Mucosa of descending colon (tissue), 3 donors: Measurements from ENCODE around the gene ADGRA3. TPM values are rescaled to one million over a fixed set of nuclear protein-coding genes. Genes with fewer than 3 reads are reported as not detected.

ENCODE experiments used
- ATAC-seq: fragments of 200-7000 bp; cut with Tn5 transposase; one replicate; pipeline ENCODE4 v1.9.1; 2020; ENCODE audit warnings: mild to moderate bottlenecking, moderate library complexity
- DNase-seq, 3 donors: peaks; one replicate each; pipeline ENCODE4 v3.0.0-alpha.2; 2020
- H3K36me3 ChIP-seq: fragments of 200-600 bp; one replicate; pipeline ENCODE4 v1.8.0; 2021; ENCODE audit warnings: low read depth, mild to moderate bottlenecking
- H3K4me1 ChIP-seq: fragments of 200-600 bp; one replicate; pipeline ENCODE4 v1.8.0; 2021; ENCODE audit warnings: low read depth, mild to moderate bottlenecking
- H3K4me3 ChIP-seq: fragments of 200-600 bp; one replicate; pipeline ENCODE4 v1.8.0; 2021; ENCODE audit warnings: mild to moderate bottlenecking
- H3K9me3 ChIP-seq: fragments of 200-600 bp; one replicate; pipeline ENCODE4 v1.8.0; 2021; ENCODE audit warnings: mild to moderate bottlenecking
- CTCF ChIP-seq: fragments of 200-600 bp; IDR thresholded peaks from one replicate; pipeline ENCODE4 v1.8.0; 2022; ENCODE audit warnings: antibody characterized with exemption, mild to moderate bottlenecking
- intact Hi-C, 2 donors: fragments of 100-400 bp; cut with DNase I in 1 of 2; cut with micrococcal nuclease in 1 of 2; formaldehyde crosslinking; loops; one replicate each; pipeline versions ENCODE4 v1.11.0 to v1.11.1; 2022; cut with DNase I, micrococcal nuclease
- total RNA-seq, 3 donors: library from RNA; stranded (reverse); fragmentation: NEBNext Ultra II Directional in 2 of 3; extraction: Animal tissue kit (Norgen Biotek cat#: 25700) in 2 of 3; gene quantifications; one replicate each; pipeline versions ENCODE4 v1.2.1 to v1.2.4, GENCODE V29; 2021 to 2023
- donor health status: DM: no; HTN: no; CAD: no; lungs with moderate emphysema.
- donor health status: DM: no; HTN: no; CAD: no.
- donor health status: DM: no; HTN: yes; CAD: no.

ADGRA3 gene
- total RNA-seq, 3 donors from 2014 or later: 47.0 to 104 (median 73.6) TPM

DNA sequence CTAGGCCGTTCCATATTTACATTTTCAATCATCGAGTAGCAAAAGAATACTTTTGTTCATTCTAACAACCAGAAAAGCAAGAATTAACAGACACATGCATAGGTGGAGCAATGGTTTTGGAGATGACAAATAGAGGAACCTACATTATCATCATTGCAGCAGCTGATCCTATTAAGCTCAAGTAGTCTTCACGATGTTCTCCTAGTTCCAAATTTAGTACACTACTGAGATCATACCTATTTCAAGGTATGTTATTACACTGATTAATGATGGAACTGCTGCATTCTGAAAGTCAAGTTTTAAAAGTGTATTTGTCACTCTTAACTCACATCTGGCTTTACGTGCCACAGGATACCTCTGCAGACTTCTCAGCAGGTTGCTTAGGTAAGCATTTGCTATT is 87.4 kb downstream of the ADGRA3 start:
- intact Hi-C loops: no loop called here
- H3K9me3 ChIP-seq: no peaks in the 10 kb centered on the region
- DNase-seq: no peak

DNA sequence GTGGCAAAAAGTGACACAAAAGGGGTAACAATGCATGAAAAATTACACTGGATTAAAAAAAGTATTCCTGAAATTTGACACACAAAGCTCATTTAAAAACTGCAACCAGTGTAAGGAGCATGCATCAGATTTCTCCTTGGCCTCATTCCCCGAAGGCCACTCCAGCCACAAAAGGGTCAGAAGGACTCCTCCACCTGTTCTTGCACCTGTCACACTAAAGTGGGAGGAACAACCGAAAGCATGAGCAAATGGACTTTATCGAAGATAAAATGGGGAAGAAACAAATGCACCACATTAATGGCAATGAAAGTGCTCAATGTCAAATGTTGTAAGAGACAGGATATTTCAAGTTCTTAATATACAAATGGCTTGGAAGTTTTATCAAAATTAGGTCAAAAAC is 88.2 kb downstream of the ADGRA3 start:
- intact Hi-C loops: no loop called here
- ATAC-seq: no peak

More for the DNA sequence above, 87.4 kb downstream of the ADGRA3 start:
- no peak for TF ChIP-seq CTCF
- Histone ChIP-seq H3K36me3 (no peaks in the 10 kb centered on the region), H3K4me1 (no peaks in the 10 kb centered on the region), H3K4me3 (no peak overlapping the region)
- ATAC-seq: no peak

GRCh38 chr4:22420291-22420690 is 95.6 kb downstream of the ADGRA3 start:
- ATAC-seq (no peak), DNase-seq (no peak)
- Histone ChIP-seq H3K36me3 (no peaks in the 10 kb centered on the region), H3K9me3 (no peaks in the 10 kb centered on the region), H3K4me1 (no peaks in the 10 kb centered on the region), H3K4me3 (no peak overlapping the region)
- intact Hi-C loops: no loop called here
- no peak for TF ChIP-seq CTCF

More for the DNA sequence above, 88.2 kb downstream of the ADGRA3 start:
- Histone ChIP-seq H3K36me3 (no peaks in the 10 kb centered on the region), H3K4me1 (no peaks in the 10 kb centered on the region), H3K4me3 (no peak overlapping the region), H3K9me3 (no peaks in the 10 kb centered on the region)
- DNase-seq: no peak
- no peak for TF ChIP-seq CTCF

GRCh38 chr4:22417408-22417807 is 98.5 kb downstream of the ADGRA3 start:
- H3K4me1 ChIP-seq: no peaks in the 10 kb centered on the region
- DNase-seq (no peak), ATAC-seq (no peak)
- H3K9me3 ChIP-seq: no peaks in the 10 kb centered on the region
- no peaks in the 10 kb centered on the region for H3K36me3 ChIP-seq
- H3K4me3 ChIP-seq: no peak overlapping the region
- TF ChIP-seq CTCF: no peak
- intact Hi-C loops: loop anchor here in 1 of 2 donors (10.0 kb wide), 1 partner anchor 277 kb away; the partner anchor contains the start of gene GBA3

GRCh38 chr4:22416403-22416802 is 99.5 kb downstream of the ADGRA3 start:
- H3K4me3 ChIP-seq: no peak overlapping the region

More at GRCh38 chr4:22416403-22416802, 99.5 kb downstream of the ADGRA3 start:
- H3K9me3 ChIP-seq: no peaks in the 10 kb centered on the region
- DNase-seq (no peak), ATAC-seq (no peak)
- H3K36me3 ChIP-seq: no peaks in the 10 kb centered on the region
- no peak for TF ChIP-seq CTCF
- H3K4me1 ChIP-seq: no peaks in the 10 kb centered on the region
- intact Hi-C loops: loop anchor here in 1 of 2 donors (10.0 kb wide), 1 partner anchor 278 kb away; the partner anchor contains the start of gene GBA3
